IMR-90 (cell line): ENCODE data around the gene SLC25A25. TPM values are rescaled to one million over a fixed set of nuclear protein-coding genes. Genes with fewer than 3 reads are reported as not detected.

ENCODE experiments used
- ATAC-seq: fragments of 200-7000 bp; cut with Tn5 transposase; 2 replicates; pipeline ENCODE4 v1.9.1; 2020; ENCODE audit warnings: low read depth, mild to moderate bottlenecking, moderate library complexity
- BruUV-seq: library from RNA; stranded (reverse); fragments of 400-500 nt; replicated peaks from 2 replicates; lab custom pipeline; 2021; lab: Mats Ljungman, UMichigan
- CTCF ChIA-PET: fragments of 300-600 bp; formaldehyde crosslinking; extraction: SDS; loops from one replicate; lab custom pipeline; 2021; ENCODE audit warnings: antibody characterized with exemption; lab: Yijun Ruan, JAX
- POLR2A ChIA-PET: fragments of 300-600 bp; sonication (Branson Sonifier 250); formaldehyde crosslinking; loops from one replicate; lab custom pipeline; 2022; ENCODE audit warnings: antibody characterized with exemption; ENCODE audit not compliant: unreplicated experiment; lab: Charles Lee
- DNase-seq: peaks from one replicate; pipeline ENCODE4 v3.0.0; 2013
- H2AFZ ChIP-seq: replicated peaks from 2 replicates; pipeline ENCODE3; 2013; ENCODE audit warnings: low read length, mild to moderate bottlenecking; ENCODE audit not compliant: poor library complexity
- H2AK5ac ChIP-seq: 2 replicates; pipeline ENCODE4 v1.6.1; 2013; ENCODE audit warnings: low read depth, low read length, inconsistent platforms
- H2AK9ac ChIP-seq: replicated peaks from 2 replicates; pipeline ENCODE3; 2013; ENCODE audit warnings: mild to moderate bottlenecking, low read depth, low read length, moderate library complexity; ENCODE audit not compliant: poor library complexity
- H2BK120ac ChIP-seq: 2 replicates; pipeline ENCODE4 v1.6.1; 2013; ENCODE audit warnings: low read depth, low read length, inconsistent platforms
- H2BK15ac ChIP-seq: 3 replicates; pipeline ENCODE4 v1.6.1; 2013; ENCODE audit warnings: low read depth, low read length, inconsistent platforms
- H2BK20ac ChIP-seq: 2 replicates; pipeline ENCODE4 v1.6.1; 2013; ENCODE audit warnings: low read depth, mild to moderate bottlenecking, inconsistent platforms, low read length, moderate library complexity
- H2BK5ac ChIP-seq: 2 replicates; pipeline ENCODE4 v1.6.1; 2013; ENCODE audit warnings: mild to moderate bottlenecking, low read depth, low read length, inconsistent platforms; ENCODE audit not compliant: poor library complexity, severe bottlenecking
- H3K14ac ChIP-seq: replicated peaks from 2 replicates; pipeline ENCODE4 v1.6.1; 2013; ENCODE audit warnings: low read depth, low read length, inconsistent platforms
- H3K18ac ChIP-seq: 2 replicates; pipeline ENCODE4 v1.6.1; 2013; ENCODE audit warnings: low read depth, low read length, control low read depth
- H3K23ac ChIP-seq: 2 replicates; pipeline ENCODE4 v1.6.1; 2013; ENCODE audit warnings: low read depth, low read length, inconsistent platforms
- H3K27ac ChIP-seq: 2 replicates; pipeline ENCODE4 v1.5.1; 2013; ENCODE audit warnings: mild to moderate bottlenecking, control low read depth, low read length; ENCODE audit not compliant: insufficient read depth
- H3K27me3 ChIP-seq: 2 replicates; pipeline ENCODE4 v1.6.1; 2013; ENCODE audit warnings: low read length; ENCODE audit not compliant: control insufficient read depth, insufficient read depth
- H3K36me3 ChIP-seq: 2 replicates; pipeline ENCODE4 v1.6.1; 2013; ENCODE audit warnings: low read length, mixed read lengths; ENCODE audit not compliant: control insufficient read depth, insufficient read depth
- H3K4ac ChIP-seq: 2 replicates; pipeline ENCODE4 v1.6.1; 2013; ENCODE audit warnings: low read depth, low read length, inconsistent platforms
- H3K4me1 ChIP-seq: 2 replicates; pipeline ENCODE4 v1.6.1; 2013; ENCODE audit warnings: low read length, mixed read lengths; ENCODE audit not compliant: control insufficient read depth, insufficient read depth
- H3K4me2 ChIP-seq: 2 replicates; pipeline ENCODE4 v1.6.1; 2013; ENCODE audit warnings: low read depth, mild to moderate bottlenecking, control low read depth, low read length, moderate library complexity
- H3K4me3 ChIP-seq: 2 replicates; pipeline ENCODE4 v1.5.1; 2013; ENCODE audit warnings: low read depth, mild to moderate bottlenecking, control low read depth, low read length, moderate library complexity; ENCODE audit not compliant: insufficient read depth
- H3K56ac ChIP-seq: 2 replicates; pipeline ENCODE4 v1.6.1; 2013; ENCODE audit warnings: low read length, inconsistent platforms; ENCODE audit not compliant: insufficient read depth; ENCODE audit errors: extremely low read depth
- H3K79me1 ChIP-seq, 2 experiments: 2 replicates each; pipeline ENCODE4 v1.6.1; 2013; ENCODE audit warnings: low read length in 2 of 2, inconsistent platforms in 1 of 2, low read depth in 1 of 2
- H3K9ac ChIP-seq: 2 replicates; pipeline ENCODE4 v1.6.1; 2013; ENCODE audit warnings: low read depth, low read length, control low read depth
- H3K9me1 ChIP-seq: 2 replicates; pipeline ENCODE4 v1.6.1; 2013; ENCODE audit warnings: low read length, inconsistent platforms; ENCODE audit not compliant: insufficient read depth
- H3K9me3 ChIP-seq: 2 replicates; pipeline ENCODE4 v1.6.1; 2013; ENCODE audit warnings: low read length; ENCODE audit not compliant: control insufficient read depth, insufficient read depth
- H4K20me1 ChIP-seq: 2 replicates; pipeline ENCODE4 v1.6.1; 2013; ENCODE audit warnings: low read length, inconsistent platforms; ENCODE audit not compliant: insufficient read depth
- H4K5ac ChIP-seq: 2 replicates; pipeline ENCODE4 v1.6.1; 2013; ENCODE audit warnings: mild to moderate bottlenecking, low read depth, low read length, control low read depth
- H4K8ac ChIP-seq, 2 experiments: 2 replicates each; pipeline ENCODE4 v1.6.1; 2013; ENCODE audit warnings: low read depth in 2 of 2, low read length in 2 of 2, control low read depth in 1 of 2, inconsistent platforms in 1 of 2
- H4K91ac ChIP-seq: 2 replicates; pipeline ENCODE4 v1.6.1; 2013; ENCODE audit warnings: low read depth, low read length, inconsistent platforms; ENCODE audit not compliant: insufficient read depth
- BHLHE40 ChIP-seq: fragments of 150-350 bp; IDR thresholded peaks from 2 replicates; pipeline ENCODE4 v1.6.1; 2016; ENCODE audit warnings: mild to moderate bottlenecking, low read depth, low read length
- CHD1 ChIP-seq: IDR thresholded peaks from 2 replicates; pipeline ENCODE4 v1.6.1; 2012; ENCODE audit warnings: low read depth, low read length, improper control_type of control experiment
- ELK1 ChIP-seq: fragments of 150-350 bp; IDR thresholded peaks from 2 replicates; pipeline ENCODE4 v1.6.1; 2016; ENCODE audit warnings: low read depth, mild to moderate bottlenecking, low read length, moderate library complexity, borderline replicate concordance
- POLR2A ChIP-seq: IDR thresholded peaks from 2 replicates; pipeline ENCODE4 v1.6.1; 2012; ENCODE audit warnings: mild to moderate bottlenecking, low read depth, low read length
- RAD21 ChIP-seq: IDR thresholded peaks from 2 replicates; pipeline ENCODE4 v1.6.1; 2012; ENCODE audit warnings: low read length, improper control_type of control experiment
- RCOR1 ChIP-seq: IDR thresholded peaks from 2 replicates; pipeline ENCODE4 v1.6.1; 2012; ENCODE audit warnings: mild to moderate bottlenecking, low read length, improper control_type of control experiment; ENCODE audit not compliant: insufficient replicate concordance
- WGBS, 2 experiments: methylation state at CpG; one replicate each; pipeline versions ENCODE4 v1.1.5 to v1.1.7; 2013; ENCODE audit warnings: missing lambda C conversion rate in 2 of 2; ENCODE audit not compliant: insufficient read length in 1 of 2; ENCODE audit errors: extremely low coverage in 2 of 2; 5-methylcytosine and 5-hydroxymethylcytosine counted together
- dilution Hi-C: fragments of 300-500 bp; cut with HindIII; formaldehyde crosslinking; loops from one replicate; pipeline ENCODE4 v1.14.3; 2018; ENCODE audit warnings: low sequenced_read_pairs; ENCODE audit not compliant: unreplicated experiment
- in situ Hi-C: fragments of 300-500 bp; cut with MboI; formaldehyde crosslinking; loops from 3 replicates; pipeline ENCODE4 v1.14.3; 2019; ENCODE audit warnings: low sequenced_read_pairs, inconsistent platforms, mixed read lengths
- intact Hi-C: fragments of 100-400 bp; cut with micrococcal nuclease; formaldehyde crosslinking; loops from 2 replicates; pipeline ENCODE4 v1.10.0; 2022
- polyA plus RNA-seq, 3 experiments: library from polyadenylated mRNA; depleted of rRNA; stranded (reverse); fragments of >200 nt; gene quantifications; 2 replicates each; pipeline ENCODE4 v1.2.3, GENCODE V29; 2012; ENCODE audit warnings: low replicate concordance in 1 of 3
- total RNA-seq: library from RNA; depleted of rRNA; stranded (reverse); fragments of >200 nt; gene quantifications from 2 replicates; pipeline ENCODE4 v1.2.3, GENCODE V29; 2012

SLC25A25 gene
- total and polyA plus RNA-seq, 2 of the 4 experiments (the other 2 are of a cell fraction): 14.0 to 17.9 TPM

- Histone ChIP-seq H3K27me3 (no peaks in the 10 kb centered on the region), H3K4me2 (no peak overlapping the region), H3K18ac (no peak overlapping the region), H4K91ac (no peak overlapping the region), H4K5ac (no peak overlapping the region), H3K4me3 (no peak overlapping the region), H2BK15ac (no peak overlapping the region), H3K4me1 (peaks cover 4% of the 10 kb centered on the region; the same call in 1 of the 2 replicates), H4K8ac (no peak overlapping the region), H2BK20ac (no peak overlapping the region), H3K9me1 (0 out of 2 replicates have a peak, but pooled peaks cover 2% of the 10 kb centered on the region), H3K56ac (no peak overlapping the region), H3K79me1 (no peaks in the 10 kb centered on the region), H3K9ac (no peak overlapping the region), H4K20me1 (no peaks in the 10 kb centered on the region), H2AK5ac (no peak overlapping the region), H2BK120ac (no peak overlapping the region), H3K14ac (no peak overlapping the region), H2AK9ac (no peak overlapping the region), H2BK5ac (no peak overlapping the region), H3K4ac (no peak overlapping the region), H3K9me3 (no peaks in the 10 kb centered on the region), H3K27ac (no peak overlapping the region), H3K36me3 (no peaks in the 10 kb centered on the region), H3K23ac (no peak overlapping the region), H2AFZ (no peak overlapping the region)
- intact Hi-C loops: no loop called here
- POLR2A ChIA-PET: no interaction called here
- in situ Hi-C loops: no loop called here
- no TSS peak for BruUV-seq
- dilution Hi-C loops: no loop called here
- TF ChIP-seq ELK1 (no peak), RCOR1 (no peak), POLR2A (no peak), BHLHE40 (no peak), CHD1 (no peak), RAD21 (no peak)
- ATAC-seq: no peak
- CTCF ChIA-PET: no interaction called here
- DNase-seq: no peak
- WGBS, 2 experiments: no CpG with 5 or more reads among the region's 5 CpGs
Measured at GRCh38 chr9:128024761-128025308, 43.2 kb upstream of the SLC25A25 start.
